GM23338 (cell line): ENCODE results near the gene PER2. TPM values are rescaled to one million over a fixed set of nuclear protein-coding genes. Genes with fewer than 3 reads are reported as not detected.

Experiments
- ATAC-seq: fragments of 200-7000 bp; cut with Tn5 transposase; 3 replicates; pipeline ENCODE4 v1.9.1; 2020
- DNase-seq: peaks from one replicate; pipeline ENCODE4 v3.0.0-alpha.2; 2015; ENCODE audit warnings: low spot score
- H2AFZ ChIP-seq: fragments of 200-600 bp; sonication (generic); 2 replicates; pipeline ENCODE4 v1.8.0; 2016; ENCODE audit warnings: antibody characterized with exemption, mild to moderate bottlenecking, moderate library complexity
- H3F3A ChIP-seq: fragments of 200-600 bp; sonication (generic); replicated peaks from 2 replicates; pipeline ENCODE4 v1.8.0; 2017; ENCODE audit warnings: antibody characterized with exemption, mixed run types, low read depth
- H3K27ac ChIP-seq: fragments of 200-600 bp; sonication (generic); 2 replicates; pipeline ENCODE4 v1.6.1; 2016; ENCODE audit warnings: low read depth
- H3K27me3 ChIP-seq: fragments of 200-600 bp; sonication (generic); 2 replicates; pipeline ENCODE4 v1.8.0; 2016; ENCODE audit warnings: mild to moderate bottlenecking, mixed run types, moderate library complexity; ENCODE audit not compliant: insufficient read depth
- H3K36me3 ChIP-seq: fragments of 200-600 bp; sonication (generic); 2 replicates; pipeline ENCODE4 v1.8.0; 2016; ENCODE audit warnings: mild to moderate bottlenecking; ENCODE audit not compliant: insufficient read depth
- H3K4me1 ChIP-seq: fragments of 200-600 bp; sonication (generic); 2 replicates; pipeline ENCODE4 v1.8.0; 2016; ENCODE audit warnings: mild to moderate bottlenecking, moderate library complexity; ENCODE audit not compliant: insufficient read depth
- H3K4me2 ChIP-seq: fragments of 200-600 bp; sonication (generic); 2 replicates; pipeline ENCODE4 v1.7.1; 2017; ENCODE audit warnings: mixed run types
- H3K4me3 ChIP-seq: fragments of 200-600 bp; sonication (generic); 2 replicates; pipeline ENCODE4 v1.6.1; 2016; ENCODE audit warnings: mixed run types
- H3K79me2 ChIP-seq: fragments of 200-600 bp; sonication (generic); replicated peaks from 2 replicates; pipeline ENCODE4 v1.8.0; 2017; ENCODE audit warnings: mild to moderate bottlenecking; ENCODE audit not compliant: insufficient read depth
- H3K9me2 ChIP-seq: fragments of 200-600 bp; sonication (generic); 2 replicates; pipeline ENCODE4 v1.8.0; 2017; ENCODE audit not compliant: insufficient read depth
- H4K20me1 ChIP-seq: fragments of 200-600 bp; sonication (generic); replicated peaks from 2 replicates; pipeline ENCODE4 v1.8.0; 2017; ENCODE audit warnings: mild to moderate bottlenecking; ENCODE audit not compliant: insufficient read depth
- H3K27ac Mint-ChIP-seq: 2 replicates; pipeline ENCODE4 v1.8.0; 2020; ENCODE audit warnings: inconsistent platforms, mild to moderate bottlenecking, moderate library complexity, mixed read lengths
- H3K27me3 Mint-ChIP-seq: 3 replicates; pipeline ENCODE4 v1.8.0; 2022; ENCODE audit warnings: low read depth, mild to moderate bottlenecking, moderate library complexity, mixed read lengths, inconsistent platforms; ENCODE audit not compliant: insufficient read depth, poor library complexity
- H3K36me3 Mint-ChIP-seq: 3 replicates; pipeline ENCODE4 v1.8.0; 2021; ENCODE audit warnings: low read depth, mild to moderate bottlenecking, inconsistent platforms, moderate library complexity, mixed read lengths
- H3K4me1 Mint-ChIP-seq: 3 replicates; pipeline ENCODE4 v1.8.0; 2020; ENCODE audit warnings: mild to moderate bottlenecking, inconsistent platforms, mixed read lengths
- H3K4me3 Mint-ChIP-seq: 3 replicates; pipeline ENCODE4 v1.8.0; 2021; ENCODE audit warnings: moderate library complexity, mild to moderate bottlenecking, inconsistent platforms, mixed read lengths
- H3K9me3 Mint-ChIP-seq: 3 replicates; pipeline ENCODE4 v1.8.0; 2020; ENCODE audit warnings: moderate library complexity, mild to moderate bottlenecking, inconsistent platforms, mixed read lengths
- CREB1 ChIP-seq: fragments of 250-450 bp; sonication (Bioruptor Pico); IDR thresholded peaks from 2 replicates; pipeline ENCODE4 v1.5.0; 2020; ENCODE audit warnings: low read depth, mild to moderate bottlenecking, moderate library complexity
- EZH2 ChIP-seq: fragments of 200-600 bp; sonication (generic); IDR thresholded peaks from one replicate; pipeline ENCODE4 v1.8.0; 2017; ENCODE audit warnings: antibody characterized with exemption, mild to moderate bottlenecking, low read depth; ENCODE audit not compliant: unreplicated experiment
- EZH2phosphoT487 ChIP-seq: fragments of 200-600 bp; sonication (generic); IDR thresholded peaks from one replicate; pipeline ENCODE4 v1.8.1; 2018; ENCODE audit warnings: antibody characterized with exemption; ENCODE audit not compliant: unreplicated experiment
- JUNB ChIP-seq: IDR thresholded peaks from one replicate; pipeline ENCODE4 v1.6.1; 2016; ENCODE audit warnings: antibody characterized with exemption; ENCODE audit not compliant: unreplicated experiment
- NANOG ChIP-seq: IDR thresholded peaks from 2 replicates; pipeline ENCODE4 v1.6.1; 2016; ENCODE audit warnings: antibody characterized with exemption, borderline replicate concordance
- POLR2AphosphoS5 ChIP-seq: IDR thresholded peaks from 2 replicates; pipeline ENCODE4 v1.6.1; 2016; ENCODE audit warnings: antibody characterized with exemption, low read depth
- ZNF331 ChIP-seq: fragments of 250-450 bp; sonication (Bioruptor Pico); IDR thresholded peaks from 2 replicates; pipeline ENCODE4 v1.5.0; 2020; ENCODE audit warnings: low read depth, mild to moderate bottlenecking, moderate library complexity
- polyA plus RNA-seq: library from polyadenylated mRNA; unstranded; fragments of >200 nt; fragmentation: Nextera tagmentation; extraction: Ambion mirVana; gene quantifications from 2 replicates; pipeline ENCODE4 v1.2.1, GENCODE V29; 2016
- total RNA-seq: library from RNA; depleted of rRNA; stranded (reverse); fragments of >200 nt; shearing (Covaris generic); gene quantifications from 2 replicates; pipeline ENCODE4 v1.2.3, GENCODE V29; 2014
- TF ChIP-seq, protein P1 (sequence below), 2 experiments: fragments of 200-600 bp in 1 of 2; sonication (generic) in 1 of 2; conservative IDR thresholded peaks; 2 replicates each; pipeline versions ENCODE4 v1.5.1 to v1.6.1; 2016 to 2017; ENCODE audit warnings: antibody characterized with exemption in 2 of 2, low read depth in 2 of 2, mild to moderate bottlenecking in 2 of 2, moderate library complexity in 1 of 2
- TF ChIP-seq, protein P2 (sequence below): fragments of 250-450 bp; sonication (Bioruptor Pico); IDR thresholded peaks from 2 replicates; pipeline ENCODE4 v1.5.0; 2020; ENCODE audit warnings: mild to moderate bottlenecking, moderate library complexity

The PER2 gene
- total and polyA plus RNA-seq, 2 experiments from 2014 or later: 2.2 to 4.6 TPM

DNA sequence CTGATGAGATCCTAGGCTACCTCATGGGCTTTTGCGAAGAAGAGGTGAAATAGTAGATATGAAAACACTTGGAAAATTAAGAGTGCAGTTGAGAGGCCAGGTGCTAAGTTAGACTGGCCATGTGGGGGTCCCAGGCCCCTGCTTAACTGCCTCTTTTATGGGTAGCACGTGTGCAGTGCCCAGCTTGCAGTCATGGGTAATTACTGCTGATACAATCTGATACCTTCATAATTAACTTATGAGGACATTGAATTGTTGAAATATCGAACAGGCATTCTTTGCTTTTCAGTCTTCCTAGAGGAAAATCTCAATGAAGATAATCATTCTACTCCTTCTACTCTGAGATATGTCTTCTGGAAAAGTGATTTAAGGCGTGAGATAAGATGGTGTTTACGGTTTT lies 43.5 kb upstream of the PER2 start:
- Histone ChIP-seq H3K4me1 (no peaks in the 10 kb centered on the region), H3K4me3 (no peak overlapping the region), H3K27ac (no peak overlapping the region), H3K79me2 (peaks cover 7% of the 10 kb centered on the region; the same call in 1 of the 2 replicates), H3F3A (no peaks in the 10 kb centered on the region), H3K4me2 (no peak overlapping the region), H3K36me3 (no peaks in the 10 kb centered on the region), H4K20me1 (peaks cover 5% of the 10 kb centered on the region; the same call in 1 of the 2 replicates), H3K9me2 (no peaks in the 10 kb centered on the region), H2AFZ (no peak overlapping the region), H3K27me3 (no peaks in the 10 kb centered on the region)
- H3K27ac Mint-ChIP-seq: no peak overlapping the region
- no peaks in the 10 kb centered on the region for H3K27me3 Mint-ChIP-seq
- H3K4me3 Mint-ChIP-seq: no peak overlapping the region
- TF ChIP-seq NANOG (no peak), POLR2AphosphoS5 (no peak), ZNF331 (CRISPR knock-in tag) (no peak)
- H3K4me1 Mint-ChIP-seq: no peaks in the 10 kb centered on the region
- no peak for ATAC-seq
- H3K36me3 Mint-ChIP-seq: peaks cover 23% of the 10 kb centered on the region
- no peak for DNase-seq
- no peaks in the 10 kb centered on the region; the same call in 2 of the 3 replicates for H3K9me3 Mint-ChIP-seq

DNA sequence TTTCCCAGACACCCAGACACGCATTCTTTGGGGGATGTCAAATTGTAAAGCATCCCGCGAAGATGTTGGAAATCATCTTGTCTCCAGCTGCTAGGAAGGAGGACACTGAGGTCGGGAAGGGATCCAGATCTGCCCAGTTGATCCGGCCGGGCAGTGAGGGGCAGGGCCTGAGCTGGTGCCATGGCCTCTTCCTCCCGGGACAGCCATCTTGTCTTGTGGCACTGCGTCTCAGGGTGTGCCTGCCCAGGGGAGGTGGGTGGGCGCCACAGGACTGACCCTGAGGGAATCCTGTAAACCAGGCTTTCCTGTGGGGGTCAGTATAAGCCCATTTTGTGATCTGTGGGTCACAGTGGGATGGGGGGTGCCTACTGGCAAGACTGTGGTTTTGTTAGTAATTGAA lies 42.0 kb upstream of the PER2 start:
- H3K4me1 Mint-ChIP-seq: no peaks in the 10 kb centered on the region
- TF ChIP-seq, protein P1, sequence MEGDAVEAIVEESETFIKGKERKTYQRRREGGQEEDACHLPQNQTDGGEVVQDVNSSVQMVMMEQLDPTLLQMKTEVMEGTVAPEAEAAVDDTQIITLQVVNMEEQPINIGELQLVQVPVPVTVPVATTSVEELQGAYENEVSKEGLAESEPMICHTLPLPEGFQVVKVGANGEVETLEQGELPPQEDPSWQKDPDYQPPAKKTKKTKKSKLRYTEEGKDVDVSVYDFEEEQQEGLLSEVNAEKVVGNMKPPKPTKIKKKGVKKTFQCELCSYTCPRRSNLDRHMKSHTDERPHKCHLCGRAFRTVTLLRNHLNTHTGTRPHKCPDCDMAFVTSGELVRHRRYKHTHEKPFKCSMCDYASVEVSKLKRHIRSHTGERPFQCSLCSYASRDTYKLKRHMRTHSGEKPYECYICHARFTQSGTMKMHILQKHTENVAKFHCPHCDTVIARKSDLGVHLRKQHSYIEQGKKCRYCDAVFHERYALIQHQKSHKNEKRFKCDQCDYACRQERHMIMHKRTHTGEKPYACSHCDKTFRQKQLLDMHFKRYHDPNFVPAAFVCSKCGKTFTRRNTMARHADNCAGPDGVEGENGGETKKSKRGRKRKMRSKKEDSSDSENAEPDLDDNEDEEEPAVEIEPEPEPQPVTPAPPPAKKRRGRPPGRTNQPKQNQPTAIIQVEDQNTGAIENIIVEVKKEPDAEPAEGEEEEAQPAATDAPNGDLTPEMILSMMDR (conservative IDR thresholded peaks at IDR 0.05; ENCODE audit: low read depth in 2 of 2): 0 out of 4 replicates have a peak, but pooled peaks of 1 of the 2 experiments have one; percentile 1
- TF ChIP-seq JUNB: no peak
- no peak overlapping the region for H3K27ac ChIP-seq
- no peak overlapping the region for H2AFZ ChIP-seq
- H3K27ac Mint-ChIP-seq: no peak overlapping the region
- no peaks in the 10 kb centered on the region for H3K4me1 ChIP-seq
- H3K9me2 ChIP-seq: no peaks in the 10 kb centered on the region
- no peak for ATAC-seq
- peaks cover 3% of the 10 kb centered on the region for H3K27me3 Mint-ChIP-seq
- no peak for DNase-seq
- H3K36me3 ChIP-seq: no peaks in the 10 kb centered on the region
- H3K36me3 Mint-ChIP-seq: peaks cover 26% of the 10 kb centered on the region
- no peaks in the 10 kb centered on the region for H3K27me3 ChIP-seq
- H4K20me1 ChIP-seq: peaks cover 5% of the 10 kb centered on the region; the same call in 1 of the 2 replicates
- H3K9me3 Mint-ChIP-seq: no peaks in the 10 kb centered on the region; the same call in 2 of the 3 replicates
- peaks cover 5% of the 10 kb centered on the region; the same call in 1 of the 2 replicates for H3K79me2 ChIP-seq
- no peak overlapping the region for H3K4me2 ChIP-seq
- no peak overlapping the region for H3K4me3 Mint-ChIP-seq
- H3K4me3 ChIP-seq: no peak overlapping the region
- H3F3A ChIP-seq: no peaks in the 10 kb centered on the region

DNA sequence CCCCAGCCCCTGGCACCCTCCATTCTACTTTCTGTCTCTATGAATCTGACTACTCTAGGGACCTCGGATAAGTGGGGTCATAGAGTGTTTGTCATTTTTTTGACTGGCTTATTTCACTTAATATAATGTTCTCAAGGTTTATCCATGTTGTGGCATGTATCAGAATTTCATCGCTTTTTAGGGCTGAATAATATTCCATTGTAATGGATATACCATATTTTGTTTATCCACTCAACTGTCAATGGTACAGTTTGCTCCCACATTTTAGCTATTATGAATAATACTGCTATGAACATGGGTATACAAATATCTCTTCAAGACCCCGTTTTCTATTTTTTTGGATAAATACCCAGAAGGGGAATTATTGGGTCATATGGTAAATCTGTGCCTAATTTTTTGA lies 39.3 kb upstream of the PER2 start:
- H3F3A ChIP-seq: no peaks in the 10 kb centered on the region
- no peak overlapping the region for H3K4me3 ChIP-seq
- DNase-seq: no peak
- no peaks in the 10 kb centered on the region for H3K36me3 ChIP-seq
- Mint-ChIP-seq H3K9me3 (no peaks in the 10 kb centered on the region; the same call in 2 of the 3 replicates), H3K4me1 (no peaks in the 10 kb centered on the region), H3K4me3 (no peak overlapping the region; the same call in 2 of the 3 replicates), H3K27ac (no peak overlapping the region), H3K27me3 (peaks cover 3% of the 10 kb centered on the region), H3K36me3 (peaks cover 26% of the 10 kb centered on the region)
- no peak overlapping the region for H3K4me2 ChIP-seq
- no peaks in the 10 kb centered on the region; the same call in 1 of the 2 replicates for H4K20me1 ChIP-seq
- H3K79me2 ChIP-seq: peaks cover 3% of the 10 kb centered on the region; the same call in 1 of the 2 replicates
- H3K4me1 ChIP-seq: no peaks in the 10 kb centered on the region
- no peak for ATAC-seq
- H3K9me2 ChIP-seq: no peaks in the 10 kb centered on the region
- H3K27me3 ChIP-seq: no peaks in the 10 kb centered on the region
- H2AFZ ChIP-seq: no peak overlapping the region
- no peak overlapping the region for H3K27ac ChIP-seq
- TF ChIP-seq POLR2AphosphoS5: no peak
- no peak for TF ChIP-seq ZNF331 (CRISPR knock-in tag)
- no peak for TF ChIP-seq EZH2
- TF ChIP-seq EZH2phosphoT487: no peak
- TF ChIP-seq, protein P2, sequence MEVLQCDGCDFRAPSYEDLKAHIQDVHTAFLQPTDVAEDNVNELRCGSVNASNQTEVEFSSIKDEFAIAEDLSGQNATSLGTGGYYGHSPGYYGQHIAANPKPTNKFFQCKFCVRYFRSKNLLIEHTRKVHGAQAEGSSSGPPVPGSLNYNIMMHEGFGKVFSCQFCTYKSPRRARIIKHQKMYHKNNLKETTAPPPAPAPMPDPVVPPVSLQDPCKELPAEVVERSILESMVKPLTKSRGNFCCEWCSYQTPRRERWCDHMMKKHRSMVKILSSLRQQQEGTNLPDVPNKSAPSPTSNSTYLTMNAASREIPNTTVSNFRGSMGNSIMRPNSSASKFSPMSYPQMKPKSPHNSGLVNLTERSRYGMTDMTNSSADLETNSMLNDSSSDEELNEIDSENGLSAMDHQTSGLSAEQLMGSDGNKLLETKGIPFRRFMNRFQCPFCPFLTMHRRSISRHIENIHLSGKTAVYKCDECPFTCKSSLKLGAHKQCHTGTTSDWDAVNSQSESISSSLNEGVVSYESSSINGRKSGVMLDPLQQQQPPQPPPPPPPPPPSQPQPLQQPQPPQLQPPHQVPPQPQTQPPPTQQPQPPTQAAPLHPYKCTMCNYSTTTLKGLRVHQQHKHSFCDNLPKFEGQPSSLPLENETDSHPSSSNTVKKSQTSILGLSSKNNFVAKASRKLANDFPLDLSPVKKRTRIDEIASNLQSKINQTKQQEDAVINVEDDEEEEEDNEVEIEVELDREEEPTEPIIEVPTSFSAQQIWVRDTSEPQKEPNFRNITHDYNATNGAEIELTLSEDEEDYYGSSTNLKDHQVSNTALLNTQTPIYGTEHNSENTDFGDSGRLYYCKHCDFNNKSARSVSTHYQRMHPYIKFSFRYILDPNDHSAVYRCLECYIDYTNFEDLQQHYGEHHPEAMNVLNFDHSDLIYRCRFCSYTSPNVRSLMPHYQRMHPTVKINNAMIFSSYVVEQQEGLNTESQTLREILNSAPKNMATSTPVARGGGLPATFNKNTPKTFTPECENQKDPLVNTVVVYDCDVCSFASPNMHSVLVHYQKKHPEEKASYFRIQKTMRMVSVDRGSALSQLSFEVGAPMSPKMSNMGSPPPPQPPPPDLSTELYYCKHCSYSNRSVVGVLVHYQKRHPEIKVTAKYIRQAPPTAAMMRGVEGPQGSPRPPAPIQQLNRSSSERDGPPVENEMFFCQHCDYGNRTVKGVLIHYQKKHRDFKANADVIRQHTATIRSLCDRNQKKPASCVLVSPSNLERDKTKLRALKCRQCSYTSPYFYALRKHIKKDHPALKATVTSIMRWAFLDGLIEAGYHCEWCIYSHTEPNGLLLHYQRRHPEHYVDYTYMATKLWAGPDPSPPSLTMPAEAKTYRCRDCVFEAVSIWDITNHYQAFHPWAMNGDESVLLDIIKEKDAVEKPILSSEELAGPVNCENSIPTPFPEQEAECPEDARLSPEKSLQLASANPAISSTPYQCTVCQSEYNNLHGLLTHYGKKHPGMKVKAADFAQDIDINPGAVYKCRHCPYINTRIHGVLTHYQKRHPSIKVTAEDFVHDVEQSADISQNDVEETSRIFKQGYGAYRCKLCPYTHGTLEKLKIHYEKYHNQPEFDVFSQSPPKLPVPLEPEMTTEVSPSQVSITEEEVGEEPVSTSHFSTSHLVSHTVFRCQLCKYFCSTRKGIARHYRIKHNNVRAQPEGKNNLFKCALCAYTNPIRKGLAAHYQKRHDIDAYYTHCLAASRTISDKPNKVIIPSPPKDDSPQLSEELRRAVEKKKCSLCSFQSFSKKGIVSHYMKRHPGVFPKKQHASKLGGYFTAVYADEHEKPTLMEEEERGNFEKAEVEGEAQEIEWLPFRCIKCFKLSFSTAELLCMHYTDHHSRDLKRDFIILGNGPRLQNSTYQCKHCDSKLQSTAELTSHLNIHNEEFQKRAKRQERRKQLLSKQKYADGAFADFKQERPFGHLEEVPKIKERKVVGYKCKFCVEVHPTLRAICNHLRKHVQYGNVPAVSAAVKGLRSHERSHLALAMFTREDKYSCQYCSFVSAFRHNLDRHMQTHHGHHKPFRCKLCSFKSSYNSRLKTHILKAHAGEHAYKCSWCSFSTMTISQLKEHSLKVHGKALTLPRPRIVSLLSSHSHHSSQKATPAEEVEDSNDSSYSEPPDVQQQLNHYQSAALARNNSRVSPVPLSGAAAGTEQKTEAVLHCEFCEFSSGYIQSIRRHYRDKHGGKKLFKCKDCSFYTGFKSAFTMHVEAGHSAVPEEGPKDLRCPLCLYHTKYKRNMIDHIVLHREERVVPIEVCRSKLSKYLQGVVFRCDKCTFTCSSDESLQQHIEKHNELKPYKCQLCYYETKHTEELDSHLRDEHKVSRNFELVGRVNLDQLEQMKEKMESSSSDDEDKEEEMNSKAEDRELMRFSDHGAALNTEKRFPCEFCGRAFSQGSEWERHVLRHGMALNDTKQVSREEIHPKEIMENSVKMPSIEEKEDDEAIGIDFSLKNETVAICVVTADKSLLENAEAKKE (CRISPR knock-in tag): no peak
- no peak for TF ChIP-seq CREB1
